ENCODE results near the gene DLG2. TPM values are rescaled to one million over a fixed set of nuclear protein-coding genes. Genes with fewer than 3 reads are reported as not detected.

Gene DLG2
- total RNA-seq, 2 experiments from 2014 or later = 1.2 to 1.4 TPM

GRCh38 chr11:83678831-83679584, 1948.1 kb downstream of the DLG2 start:
- CTCF ChIA-PET = no interaction called here

DNA sequence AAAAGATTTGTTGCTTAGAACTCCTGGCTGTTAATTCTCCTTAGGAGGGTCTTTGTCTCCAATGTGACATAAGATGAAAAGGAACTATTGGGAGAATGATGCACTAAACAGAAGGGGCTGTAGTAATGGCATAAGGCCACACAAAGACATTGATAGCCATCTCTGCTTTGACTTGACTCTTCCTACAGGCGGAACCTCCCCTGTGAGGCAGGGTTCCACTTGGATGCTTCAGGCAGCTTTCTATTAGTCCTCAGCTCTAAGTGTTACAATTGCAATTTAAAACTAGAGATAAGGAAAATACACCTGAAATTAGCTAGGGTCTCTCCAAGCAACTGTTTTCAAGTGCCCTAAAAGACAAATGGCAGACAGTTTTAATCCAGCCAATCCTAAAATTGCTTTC, 1949.4 kb downstream of the DLG2 start:
- CTCF ChIA-PET = no interaction called here
- POLR2A ChIA-PET = no interaction called here

More at GRCh38 chr11:83678831-83679584, 1948.1 kb downstream of the DLG2 start:
- POLR2A ChIA-PET = no interaction called here

DNA sequence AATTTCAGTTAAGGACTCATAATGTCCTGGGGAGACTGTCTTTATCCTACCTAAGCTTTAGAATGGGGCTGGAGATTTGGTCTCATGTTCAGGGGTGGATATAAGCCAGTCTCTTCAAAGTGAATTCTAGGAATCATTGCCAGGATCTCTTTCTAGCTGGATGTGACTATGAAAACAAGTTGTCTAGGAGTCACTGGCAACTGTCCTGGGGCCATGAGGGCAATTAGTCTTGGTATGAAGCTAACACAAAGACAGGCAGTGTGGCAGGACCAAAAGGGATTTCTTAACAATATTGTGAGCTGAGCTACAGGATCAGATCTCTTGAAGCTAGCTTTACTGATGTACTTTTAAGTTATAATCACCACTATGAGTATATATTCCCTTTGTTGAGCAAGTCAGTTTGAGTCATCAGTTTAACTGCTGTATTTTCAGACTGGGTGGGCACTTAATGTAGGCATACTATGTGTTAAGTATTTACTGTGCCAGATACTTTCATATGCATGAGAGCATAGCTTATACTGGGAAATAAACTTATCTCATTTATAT, 1951.0 kb downstream of the DLG2 start:
- POLR2A ChIA-PET = no interaction called here
- CTCF ChIA-PET = no interaction called here

- POLR2A ChIA-PET = no interaction called here
These were observed 1952.8 kb downstream of the DLG2 start for GRCh38 chr11:83674102-83674896.

DNA sequence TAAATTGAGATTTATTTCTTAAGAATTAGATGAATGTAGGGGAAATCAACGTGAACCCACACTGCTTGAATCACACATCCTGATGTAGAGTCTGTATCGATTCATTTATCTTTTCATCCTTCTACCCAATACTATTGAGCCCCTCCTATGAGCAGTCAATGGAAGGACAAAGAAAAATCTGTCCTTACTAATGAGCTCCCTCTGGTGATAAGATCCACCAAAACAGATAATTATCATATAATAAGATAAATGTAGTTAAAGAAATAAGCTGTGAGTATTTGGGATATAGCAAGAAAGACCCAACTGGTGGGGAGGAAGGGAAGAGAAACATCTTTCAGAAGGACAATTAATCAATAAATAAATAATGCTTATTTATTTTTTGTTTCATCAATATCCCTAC, 1955.9 kb downstream of the DLG2 start:
- ChIA-PET CTCF (no interaction called here), POLR2A (no interaction called here)

More at GRCh38 chr11:83674102-83674896, 1952.8 kb downstream of the DLG2 start:
- CTCF ChIA-PET = no interaction called here

- ChIA-PET CTCF (no interaction called here), POLR2A (no interaction called here)
These were observed 1961.0 kb downstream of the DLG2 start for GRCh38 chr11:83666149-83666548.

DNA sequence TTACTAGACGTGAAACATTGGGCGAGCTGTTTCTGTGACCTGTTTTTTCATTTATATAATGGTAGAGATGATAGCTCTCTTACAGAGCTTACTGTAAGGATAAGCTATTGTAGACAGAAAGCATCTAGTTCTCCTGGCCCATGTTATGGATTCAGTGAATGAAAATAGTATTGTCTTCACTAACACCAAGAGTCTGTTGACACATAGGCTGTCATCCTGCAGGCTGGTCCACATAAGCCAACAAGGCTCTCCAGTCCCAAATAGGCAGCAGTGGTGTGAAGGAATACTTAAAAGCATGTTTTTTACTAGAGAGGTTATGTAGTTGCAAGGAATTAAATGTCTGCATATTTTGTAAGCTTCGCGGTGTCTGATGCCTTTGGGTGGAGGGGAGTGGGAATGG, 1963.2 kb downstream of the DLG2 start:
- ChIA-PET POLR2A (no interaction called here), CTCF (no interaction called here)

- POLR2A ChIA-PET = no interaction called here
- CTCF ChIA-PET = no interaction called here
These were observed 1963.7 kb downstream of the DLG2 start for GRCh38 chr11:83663446-83663845.

DNA sequence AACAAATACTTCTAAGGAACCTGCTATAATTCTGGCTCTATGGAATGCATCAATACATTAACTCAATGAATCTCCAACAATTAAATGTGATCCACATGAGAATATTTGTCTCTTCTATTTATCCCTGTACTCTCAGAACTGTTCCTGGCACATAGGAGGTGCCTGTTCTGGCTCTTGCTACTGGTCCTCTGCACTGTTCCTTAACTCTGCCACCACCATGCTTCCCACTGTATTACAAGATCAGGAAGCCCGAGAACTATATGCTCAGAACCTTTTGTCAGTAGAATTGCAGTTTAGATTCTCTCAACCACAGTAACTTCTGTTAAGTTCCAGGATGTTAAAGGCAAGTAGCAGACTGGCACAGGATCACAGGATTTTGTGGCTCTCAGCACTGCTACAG, 1964.7 kb downstream of the DLG2 start:
- CTCF ChIA-PET = no interaction called here
- POLR2A ChIA-PET = no interaction called here

DNA sequence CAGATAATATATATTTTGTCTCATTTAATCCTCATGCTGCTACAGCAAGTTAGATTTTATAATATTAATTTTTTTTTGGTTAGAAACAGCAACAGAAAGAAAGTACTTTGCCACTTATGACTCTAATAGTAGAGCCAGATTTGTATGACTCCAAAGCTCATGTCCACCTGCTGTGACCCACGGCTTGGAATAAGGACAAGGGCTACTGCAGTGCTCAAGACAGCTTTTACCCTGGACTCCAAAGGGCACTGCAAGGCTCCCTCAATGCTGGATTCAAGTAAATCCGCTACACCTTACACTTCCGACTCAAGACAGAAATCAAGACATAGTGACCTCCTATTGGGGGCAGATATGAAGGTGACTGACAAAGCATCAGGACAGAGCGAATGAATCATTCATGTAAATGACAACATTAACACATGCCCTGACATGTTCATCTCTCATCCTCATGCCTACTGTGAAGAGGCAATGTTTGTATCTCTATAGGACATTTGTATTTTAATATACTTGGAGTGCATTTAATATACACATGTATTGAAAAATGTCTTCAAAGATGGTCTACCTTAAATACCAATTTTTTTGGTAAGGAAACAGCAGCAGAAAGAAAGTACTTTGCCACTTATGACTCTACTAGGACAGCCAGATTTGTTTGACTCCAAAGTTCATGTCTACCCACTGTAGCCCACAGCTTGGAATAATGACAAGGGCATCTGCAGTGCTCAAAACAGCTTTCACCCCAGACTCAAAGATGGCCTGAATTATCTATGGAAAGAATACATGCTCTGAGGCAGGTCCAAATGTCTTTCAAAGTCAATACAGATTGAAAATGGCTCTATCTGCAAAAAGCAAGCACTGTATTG, 1965.4 kb downstream of the DLG2 start:
- ChIA-PET CTCF (no interaction called here), POLR2A (no interaction called here)

GRCh38 chr11:83659466-83659865, 1967.7 kb downstream of the DLG2 start:
- POLR2A ChIA-PET = no interaction called here
- CTCF ChIA-PET = no interaction called here

DNA sequence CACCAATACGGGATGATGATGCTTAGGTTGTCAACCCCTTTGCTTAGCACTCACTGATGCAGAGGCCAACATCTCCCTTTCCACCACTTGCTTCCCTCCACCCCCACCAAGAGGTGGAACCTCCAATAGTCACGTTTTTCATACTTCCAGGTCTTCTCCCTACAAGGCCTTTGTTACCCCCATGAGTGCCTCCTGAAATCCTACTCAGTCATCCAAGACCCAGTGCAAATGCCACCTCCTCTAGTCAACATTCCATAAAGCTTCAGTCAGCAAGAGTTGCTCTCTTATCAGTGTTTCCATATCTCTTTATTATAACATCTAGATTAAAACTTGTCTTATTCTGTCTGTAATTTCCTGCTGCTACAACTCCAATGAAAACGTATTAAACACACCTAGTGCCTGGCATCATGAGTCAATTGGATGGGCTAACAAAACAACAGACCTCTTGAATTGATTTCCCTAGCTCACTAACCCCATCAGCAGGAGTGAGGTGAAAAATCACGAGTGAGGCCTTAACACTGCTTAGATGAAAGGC, 1970.3 kb downstream of the DLG2 start:
- POLR2A ChIA-PET = no interaction called here
- CTCF ChIA-PET = no interaction called here

DNA sequence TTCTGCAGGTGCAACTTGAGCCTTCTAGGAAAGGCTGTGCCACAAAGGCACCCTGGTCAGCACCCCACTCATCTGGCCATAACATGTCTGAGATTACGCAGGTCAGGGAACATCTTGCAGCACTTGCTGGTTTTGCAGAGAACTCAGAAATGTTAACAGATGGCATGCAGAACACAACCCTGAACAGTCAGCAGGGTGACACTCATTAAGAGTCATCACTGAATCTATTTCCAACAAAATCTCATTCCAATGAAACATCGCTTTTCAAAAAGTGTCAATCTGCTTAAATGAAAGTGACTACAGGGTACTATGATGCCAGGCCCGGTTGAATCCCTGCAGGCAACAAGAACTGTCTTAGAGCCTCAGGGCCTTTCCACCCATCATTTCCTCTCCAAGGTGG, 1971.2 kb downstream of the DLG2 start:
- CTCF ChIA-PET = no interaction called here
- POLR2A ChIA-PET = no interaction called here

GRCh38 chr11:83649528-83649855, 1977.7 kb downstream of the DLG2 start:
- ChIA-PET CTCF (no interaction called here), POLR2A (no interaction called here)

DNA sequence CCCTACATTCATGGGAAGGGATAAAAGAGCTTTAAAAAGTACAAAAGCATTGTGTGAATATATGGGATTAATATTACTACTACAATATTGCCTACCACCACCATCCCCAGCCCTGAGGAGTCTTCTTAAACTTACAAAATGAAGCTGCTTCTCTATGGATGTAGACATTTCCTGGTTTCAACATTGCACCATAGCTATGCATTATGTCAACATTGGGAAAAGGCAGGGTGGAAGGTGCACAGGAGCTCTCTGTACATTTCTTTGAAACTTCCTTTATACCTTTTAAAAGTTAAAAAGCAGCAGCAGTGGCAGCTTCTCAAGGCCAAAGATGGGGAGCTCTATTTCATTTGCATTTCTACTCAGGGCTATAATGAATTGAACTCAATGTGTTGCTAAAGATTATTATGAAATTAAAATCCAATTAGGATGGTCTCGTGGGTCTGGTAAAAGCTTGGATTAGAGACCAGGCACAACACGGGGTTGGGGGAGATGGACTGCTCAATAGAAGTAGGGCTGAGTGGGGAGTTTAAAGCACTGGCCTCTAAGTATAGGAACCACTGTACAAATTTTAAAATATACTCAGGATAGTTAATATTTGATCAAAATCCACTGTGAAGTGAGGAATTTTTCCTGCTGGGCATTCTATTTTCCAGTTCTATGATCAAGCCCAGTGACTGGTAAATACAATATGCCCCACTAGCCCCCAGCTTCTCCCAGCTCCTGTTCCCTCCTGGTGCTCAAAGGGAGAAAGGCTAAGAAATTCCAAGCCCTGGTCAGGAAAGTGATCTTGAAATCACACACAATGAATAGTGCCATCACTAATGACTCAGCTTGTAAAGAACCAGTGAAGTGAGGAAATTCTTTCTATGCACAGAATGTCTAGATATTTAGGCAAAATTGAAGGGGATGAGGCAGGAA, 1978.3 kb downstream of the DLG2 start:
- CTCF ChIA-PET = no interaction called here
- POLR2A ChIA-PET = no interaction called here

DNA sequence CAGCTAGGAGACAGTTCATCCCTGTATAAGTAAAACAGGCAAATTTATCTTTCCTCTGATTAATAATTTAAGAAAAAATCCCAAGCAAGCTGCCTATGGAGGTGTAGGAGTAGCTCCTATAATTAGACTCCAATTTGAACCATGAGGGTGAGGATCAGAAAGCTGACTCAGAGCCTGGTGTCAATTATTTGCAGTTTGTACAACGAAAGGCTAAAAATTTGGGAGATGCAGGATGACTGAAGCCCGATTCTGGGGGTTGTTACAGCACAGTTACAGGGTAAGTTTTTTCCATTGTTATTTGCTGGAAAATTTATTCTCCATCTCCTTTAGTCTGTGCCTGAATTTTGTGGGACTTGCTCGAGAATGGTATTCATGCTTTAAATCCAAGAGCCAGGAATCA, 1981.6 kb downstream of the DLG2 start:
- POLR2A ChIA-PET = no interaction called here

DNA sequence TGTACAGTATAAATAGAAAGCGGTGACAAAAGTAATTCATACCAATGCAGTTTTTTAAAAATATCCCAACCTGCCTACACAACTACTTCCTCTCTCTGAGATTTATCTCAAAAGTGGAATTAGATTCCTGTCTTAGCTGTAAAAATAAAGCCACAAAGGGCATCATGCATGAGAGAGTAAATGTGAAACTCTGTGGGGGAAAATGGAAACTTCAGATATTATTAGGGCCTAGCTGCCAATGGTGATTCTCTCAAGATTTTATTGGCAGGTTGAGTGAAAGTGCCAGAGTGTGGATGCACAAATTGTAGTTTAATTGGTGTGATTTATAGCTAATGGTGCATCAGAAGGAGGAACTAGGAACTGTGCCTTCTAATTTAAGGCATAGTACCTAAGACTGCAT, 1984.0 kb downstream of the DLG2 start:
- POLR2A ChIA-PET = no interaction called here
- CTCF ChIA-PET = no interaction called here

More for the DNA sequence above, 1981.6 kb downstream of the DLG2 start:
- CTCF ChIA-PET = no interaction called here

- ChIA-PET POLR2A (no interaction called here), CTCF (no interaction called here)
These were observed 1984.6 kb downstream of the DLG2 start for GRCh38 chr11:83642500-83642899.

DNA sequence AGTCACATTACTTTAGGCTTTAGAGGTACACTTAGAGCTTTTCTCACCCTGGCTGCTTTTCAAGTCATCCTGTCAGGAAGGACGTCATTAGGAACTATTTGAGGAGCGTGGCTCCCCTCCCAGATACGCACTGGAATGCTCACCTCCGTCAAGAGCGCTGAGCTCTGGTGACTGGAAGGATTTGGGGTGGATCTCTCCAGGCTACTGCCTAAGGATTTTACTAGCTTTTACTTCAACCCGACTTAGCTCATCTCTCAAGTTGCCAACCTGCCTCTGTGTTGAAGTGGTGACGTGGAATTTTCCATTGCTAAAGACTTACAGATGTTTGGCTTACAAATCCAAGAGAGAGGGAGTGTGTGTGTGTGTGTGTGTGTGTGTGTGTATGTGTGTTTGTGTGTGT, 1985.6 kb downstream of the DLG2 start:
- ChIA-PET CTCF (no interaction called here), POLR2A (no interaction called here)

Data from activated CD8-positive, alpha-beta memory T cell treated with anti-CD3 and anti-CD28 coated beads for 36 hours (primary cell).